Astrocyte of the cerebellum (primary cell): ENCODE measurements around the gene TRAPPC2B.
A peak's percentile ranks its signal among the peaks of the same experiment; 100 is the strongest.

ENCODE experiments used
- DNase-seq: peaks from one replicate; pipeline ENCODE4 v3.0.0-alpha.2; 2011; ENCODE audit warnings: low read depth
- H3K4me3 ChIP-seq: 2 replicates; pipeline ENCODE4 v1.5.1; 2011; ENCODE audit warnings: mild to moderate bottlenecking, low read depth, low read length, moderate library complexity
- CTCF ChIP-seq: IDR thresholded peaks from 2 replicates; pipeline ENCODE4 v1.5.1; 2012; ENCODE audit warnings: low read length, low read depth, moderate library complexity, mild to moderate bottlenecking; ENCODE audit errors: missing control alignments
- in situ Hi-C: cut with HindIII; loops from 2 replicates; pipeline ENCODE4 v1.10.0; 2017; ENCODE audit warnings: low sequenced_read_pairs

Gene TRAPPC2B

GRCh38 chr19:57403737-57404563, 40.6 kb downstream of the TRAPPC2B start:
- in situ Hi-C loops: no loop called here
- H3K4me3 ChIP-seq: no peak overlapping the region
- DNase-seq: no peak
- no peak for TF ChIP-seq CTCF

DNA sequence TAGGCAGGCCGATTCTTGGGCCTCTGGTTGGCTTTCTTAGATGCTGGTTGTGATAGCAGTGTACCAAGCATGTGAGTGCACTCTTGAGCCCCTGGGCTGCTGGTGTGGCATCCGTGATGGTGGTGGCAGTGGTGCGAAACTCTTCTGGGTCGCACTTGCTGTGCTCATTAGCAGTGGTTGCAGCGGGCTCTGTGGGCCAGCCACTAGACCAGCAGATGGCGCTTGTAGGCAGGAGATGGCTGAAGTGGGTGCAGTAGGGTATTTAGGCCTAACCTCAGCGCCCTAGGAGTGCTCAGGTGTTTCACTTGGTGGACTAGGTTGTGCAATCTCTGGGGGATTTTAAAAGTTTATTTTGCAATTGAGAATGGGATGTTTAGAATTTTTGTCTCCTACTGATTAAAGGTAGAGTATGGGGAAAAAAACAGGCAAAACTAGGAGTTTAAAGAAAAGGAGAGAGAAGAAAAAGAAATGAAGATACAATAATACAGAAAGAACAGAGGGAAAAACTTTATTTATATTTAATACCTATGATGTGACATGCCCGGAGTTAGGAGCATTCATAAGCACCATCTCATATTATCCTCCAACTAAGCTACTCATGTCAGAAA, 43.3 kb downstream of the TRAPPC2B start:
- in situ Hi-C loops: no loop called here
- H3K4me3 ChIP-seq: no peak overlapping the region
- no peak for DNase-seq
- peak; percentile 61 for TF ChIP-seq CTCF

DNA sequence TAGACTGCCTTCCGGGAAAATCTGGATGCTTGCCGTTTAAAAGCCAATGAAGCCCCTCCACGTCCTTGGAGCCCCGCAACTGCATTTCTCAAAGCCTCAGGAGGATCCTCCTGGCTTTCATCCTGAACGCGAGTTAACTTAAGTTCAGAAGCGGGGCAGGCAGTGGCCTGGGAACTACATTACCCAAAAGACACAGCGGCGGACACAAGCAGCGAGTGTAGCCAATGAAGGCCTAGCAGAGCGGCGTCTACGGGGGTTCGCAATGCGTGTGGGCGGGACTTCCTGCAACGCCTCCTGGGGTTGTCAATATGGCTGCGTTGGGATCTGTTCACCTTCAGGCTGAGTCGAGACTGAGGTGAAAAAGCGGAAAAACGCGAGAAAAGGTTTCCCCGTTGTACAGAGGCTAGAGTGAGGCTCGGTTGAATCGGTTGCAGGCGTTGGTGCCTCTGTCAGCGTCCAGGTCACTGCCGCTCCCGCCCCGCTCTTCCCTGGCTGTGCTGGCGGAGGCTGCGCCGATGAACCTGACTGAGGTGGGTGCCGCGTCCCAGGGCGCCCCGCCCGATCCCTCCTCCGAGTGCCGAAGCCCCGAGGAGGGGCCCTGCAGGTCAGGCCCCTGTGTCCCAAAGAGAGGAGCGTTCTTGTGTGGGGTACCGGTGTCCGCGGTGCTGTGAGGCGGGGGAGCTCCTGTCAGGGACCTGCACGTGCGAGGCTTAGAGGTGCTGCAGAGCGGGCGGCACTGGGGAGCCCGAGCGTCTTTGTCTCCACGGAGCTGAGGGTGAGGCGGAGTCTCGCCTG, 47.7 kb downstream of the TRAPPC2B start, which contains the start of gene ZNF17:
TSS of gene ZNF17 (plus strand) at position 285 of the 795 bp plus-strand sequence. CDS start 2,455 bp downstream, outside the sequence.
- peak; percentile 87 for DNase-seq
- in situ Hi-C loops: no loop called here
- TF ChIP-seq CTCF: no peak

More for the DNA sequence above, 47.7 kb downstream of the TRAPPC2B start, which contains the start of gene ZNF17:
- peak within 1 kb of the TSS; percentile 97 for H3K4me3 ChIP-seq
